SU-DHL-6 (cell line): Measurements from ENCODE around the gene PRR14L.

Experiments used
- H2AFZ ChIP-seq: fragments of 200-600 bp; sonication (generic); 2 replicates; pipeline ENCODE4 v1.6.1; 2014; ENCODE audit warnings: low read depth, mild to moderate bottlenecking, moderate library complexity, mixed read lengths, antibody characterized with exemption, low read length; ENCODE audit not compliant: severe bottlenecking
- H3F3A ChIP-seq: fragments of 200-600 bp; shearing (Covaris generic); 2 replicates; pipeline ENCODE4 v1.6.0; 2016; ENCODE audit warnings: antibody characterized with exemption, mild to moderate bottlenecking; ENCODE audit not compliant: insufficient read depth
- H3K27ac ChIP-seq: fragments of 200-600 bp; sonication (generic); 2 replicates; pipeline ENCODE4 v1.5.1; 2016; ENCODE audit warnings: low read depth, mild to moderate bottlenecking, low read length, moderate library complexity, mixed read lengths
- H3K27me3 ChIP-seq: fragments of 200-600 bp; sonication (generic), shearing (Covaris generic); 2 replicates; pipeline ENCODE4 v1.6.0; 2014; ENCODE audit warnings: mild to moderate bottlenecking, low read length
- H3K36me3 ChIP-seq: fragments of 200-600 bp; sonication (generic); 2 replicates; pipeline ENCODE4 v1.6.1; 2014; ENCODE audit warnings: mild to moderate bottlenecking, low read length, mixed read lengths
- H3K4me2 ChIP-seq: fragments of 300-600, 200-600 bp; shearing (Covaris generic), sonication (generic); 2 replicates; pipeline ENCODE4 v1.6.0; 2014; ENCODE audit warnings: low read length, low read depth, mild to moderate bottlenecking; ENCODE audit not compliant: poor library complexity, severe bottlenecking
- H3K4me3 ChIP-seq: fragments of 200-600 bp; sonication (generic); 2 replicates; pipeline ENCODE4 v1.5.1; 2014; ENCODE audit warnings: antibody characterized with exemption, low read length, mild to moderate bottlenecking, mixed read lengths; ENCODE audit not compliant: insufficient read depth, poor library complexity, severe bottlenecking
- H3K79me2 ChIP-seq: fragments of 200-600 bp; sonication (generic); 2 replicates; pipeline ENCODE4 v1.6.1; 2014; ENCODE audit warnings: mild to moderate bottlenecking, low read length, moderate library complexity; ENCODE audit not compliant: insufficient read depth
- H3K9ac ChIP-seq: fragments of 200-600 bp; sonication (generic); 2 replicates; pipeline ENCODE4 v1.7.0; 2014; ENCODE audit warnings: mild to moderate bottlenecking, low read length
- H3K9me2 ChIP-seq: fragments of 200-600 bp; sonication (generic); replicated peaks from 2 replicates; pipeline ENCODE4 v1.6.1; 2014; ENCODE audit warnings: low read length; ENCODE audit not compliant: insufficient read depth
- H3K9me3 ChIP-seq: fragments of 200-600 bp; sonication (generic); 2 replicates; pipeline ENCODE4 v1.6.1; 2014; ENCODE audit warnings: low read length, mixed read lengths; ENCODE audit not compliant: insufficient read depth
- H4K20me1 ChIP-seq: fragments of 200-600 bp; sonication (generic); 2 replicates; pipeline ENCODE4 v1.6.1; 2014; ENCODE audit warnings: low read depth, mild to moderate bottlenecking, antibody characterized with exemption, low read length, moderate library complexity, mixed read lengths
- EZH2phosphoT487 ChIP-seq: fragments of 200-600 bp; sonication (generic), shearing (Covaris generic); conservative IDR thresholded peaks from 2 replicates; pipeline ENCODE4 v1.6.1; 2018; ENCODE audit warnings: mild to moderate bottlenecking, antibody characterized with exemption, low read length, moderate library complexity, mixed read lengths
- TF ChIP-seq, protein P1 (sequence below): fragments of 200-600 bp; sonication (generic); IDR thresholded peaks from one replicate; pipeline ENCODE4 v1.5.1; 2017; ENCODE audit warnings: antibody characterized with exemption, mild to moderate bottlenecking, low read length, moderate library complexity; ENCODE audit not compliant: insufficient read depth, poor library complexity, severe bottlenecking

PRR14L gene

DNA sequence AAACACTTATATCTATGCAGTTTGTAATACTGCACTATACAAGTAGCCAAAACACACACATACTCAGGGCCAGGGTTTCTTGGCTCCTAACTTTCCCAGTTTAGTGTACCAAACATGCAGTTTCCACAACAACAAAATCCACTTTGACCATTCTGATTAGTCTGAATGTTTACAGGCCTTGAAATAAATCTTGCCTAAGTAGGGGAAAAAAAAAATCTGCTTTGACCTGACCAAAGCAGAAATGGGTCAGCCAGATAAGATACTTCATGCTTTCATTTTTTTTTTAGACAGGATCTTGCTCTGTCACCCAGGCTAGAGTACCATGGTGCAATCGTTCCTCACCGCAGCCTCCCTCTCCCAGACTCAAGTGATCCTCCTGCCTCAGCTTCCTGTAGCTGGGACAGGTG, 10.1 kb downstream of the PRR14L start:
- Histone ChIP-seq H3K9me2 (no peaks in the 10 kb centered on the region), H3K36me3 (no peaks in the 10 kb centered on the region), H3K9ac (no peak overlapping the region), H3K4me2 (no peak overlapping the region), H3K27ac (no peak overlapping the region), H3F3A (no peaks in the 10 kb centered on the region), H3K4me3 (no peak overlapping the region), H3K79me2 (peaks cover 89% of the 10 kb centered on the region), H4K20me1 (no peaks in the 10 kb centered on the region), H3K9me3 (no peaks in the 10 kb centered on the region), H3K27me3 (no peaks in the 10 kb centered on the region), H2AFZ (no peak overlapping the region)
- TF ChIP-seq, protein P1, sequence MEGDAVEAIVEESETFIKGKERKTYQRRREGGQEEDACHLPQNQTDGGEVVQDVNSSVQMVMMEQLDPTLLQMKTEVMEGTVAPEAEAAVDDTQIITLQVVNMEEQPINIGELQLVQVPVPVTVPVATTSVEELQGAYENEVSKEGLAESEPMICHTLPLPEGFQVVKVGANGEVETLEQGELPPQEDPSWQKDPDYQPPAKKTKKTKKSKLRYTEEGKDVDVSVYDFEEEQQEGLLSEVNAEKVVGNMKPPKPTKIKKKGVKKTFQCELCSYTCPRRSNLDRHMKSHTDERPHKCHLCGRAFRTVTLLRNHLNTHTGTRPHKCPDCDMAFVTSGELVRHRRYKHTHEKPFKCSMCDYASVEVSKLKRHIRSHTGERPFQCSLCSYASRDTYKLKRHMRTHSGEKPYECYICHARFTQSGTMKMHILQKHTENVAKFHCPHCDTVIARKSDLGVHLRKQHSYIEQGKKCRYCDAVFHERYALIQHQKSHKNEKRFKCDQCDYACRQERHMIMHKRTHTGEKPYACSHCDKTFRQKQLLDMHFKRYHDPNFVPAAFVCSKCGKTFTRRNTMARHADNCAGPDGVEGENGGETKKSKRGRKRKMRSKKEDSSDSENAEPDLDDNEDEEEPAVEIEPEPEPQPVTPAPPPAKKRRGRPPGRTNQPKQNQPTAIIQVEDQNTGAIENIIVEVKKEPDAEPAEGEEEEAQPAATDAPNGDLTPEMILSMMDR, result no peak
- no peak for TF ChIP-seq EZH2phosphoT487

DNA sequence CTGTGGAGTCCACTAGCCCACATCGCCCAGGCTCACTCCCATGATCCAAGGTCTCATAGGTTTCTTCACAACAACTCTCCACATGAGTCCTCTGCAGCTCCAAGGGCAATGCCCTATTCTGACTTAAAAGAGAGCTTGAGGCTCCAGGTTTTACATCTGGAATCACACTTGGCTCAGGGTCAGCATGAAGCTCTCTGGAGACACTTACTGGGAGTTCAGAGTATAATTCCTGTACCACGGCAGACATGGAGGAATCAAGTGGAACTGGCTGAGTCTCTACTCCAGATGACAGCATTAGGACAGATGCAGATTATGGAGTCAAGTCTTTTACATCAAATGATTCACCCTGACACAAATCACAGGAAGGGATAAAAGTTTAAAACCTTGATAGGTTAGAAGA, 11.4 kb downstream of the PRR14L start:
- Histone ChIP-seq H3K27ac (no peak overlapping the region), H3K4me2 (no peak overlapping the region), H3K4me3 (no peak overlapping the region), H4K20me1 (no peaks in the 10 kb centered on the region), H3K9me2 (no peaks in the 10 kb centered on the region), H3K9ac (no peak overlapping the region), H2AFZ (no peak overlapping the region), H3K27me3 (no peaks in the 10 kb centered on the region), H3K36me3 (no peaks in the 10 kb centered on the region), H3F3A (no peaks in the 10 kb centered on the region), H3K9me3 (no peaks in the 10 kb centered on the region), H3K79me2 (peaks cover 89% of the 10 kb centered on the region)
- no peak for TF ChIP-seq EZH2phosphoT487
- TF ChIP-seq, protein P1, result no peak

DNA sequence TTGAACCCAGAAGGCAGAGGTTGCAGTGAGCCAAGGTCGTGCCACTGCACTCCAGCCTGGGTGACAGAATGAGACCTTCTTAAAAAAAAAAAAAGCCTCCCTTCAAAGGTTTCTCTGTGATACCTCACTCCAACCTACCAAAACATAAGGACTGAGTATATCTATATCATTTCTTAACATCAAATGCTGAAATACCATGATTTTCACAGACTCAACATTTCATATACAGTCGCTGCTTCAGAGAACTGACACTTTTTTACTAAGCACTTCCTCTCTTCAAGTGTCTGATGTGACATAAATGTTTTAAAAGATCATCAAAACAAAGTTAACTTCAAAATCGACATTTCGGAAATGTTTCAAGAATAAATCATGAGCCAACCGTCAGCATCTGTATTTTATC, 12.0 kb downstream of the PRR14L start:
- H3K9ac ChIP-seq, result no peak overlapping the region
- no peak overlapping the region for H3K4me3 ChIP-seq
- no peak overlapping the region for H2AFZ ChIP-seq
- no peaks in the 10 kb centered on the region for H4K20me1 ChIP-seq
- H3K27me3 ChIP-seq, result no peaks in the 10 kb centered on the region
- H3K9me3 ChIP-seq, result no peaks in the 10 kb centered on the region
- H3F3A ChIP-seq, result no peaks in the 10 kb centered on the region
- peaks cover 89% of the 10 kb centered on the region for H3K79me2 ChIP-seq
- H3K36me3 ChIP-seq, result no peaks in the 10 kb centered on the region
- no peak overlapping the region for H3K4me2 ChIP-seq
- TF ChIP-seq EZH2phosphoT487, result no peak
- TF ChIP-seq, protein P1, result no peak
- H3K9me2 ChIP-seq, result no peaks in the 10 kb centered on the region
- H3K27ac ChIP-seq, result no peak overlapping the region

DNA sequence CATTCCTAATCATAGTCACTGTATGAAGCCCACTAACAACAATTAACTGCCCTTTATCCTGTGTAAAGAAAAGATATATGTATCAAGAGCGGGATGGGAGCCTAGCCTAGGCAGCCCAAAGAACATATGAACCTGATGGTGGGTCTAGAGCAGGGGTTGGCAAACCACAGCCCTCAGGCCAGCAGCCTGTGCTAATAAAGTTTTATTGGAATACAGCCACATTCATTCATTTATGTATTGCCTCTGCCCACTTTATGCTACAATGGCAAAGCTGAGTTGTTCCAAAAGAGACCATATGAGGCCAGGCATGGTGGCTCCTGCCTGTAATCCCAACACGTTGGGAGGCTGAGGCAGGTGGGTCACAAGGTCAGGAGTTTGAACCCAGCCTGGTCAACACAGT, 13.5 kb downstream of the PRR14L start:
- no peaks in the 10 kb centered on the region for H3K27me3 ChIP-seq
- no peak overlapping the region for H2AFZ ChIP-seq
- peaks cover 88% of the 10 kb centered on the region for H3K79me2 ChIP-seq
- H3K9me3 ChIP-seq, result no peaks in the 10 kb centered on the region
- H3K9me2 ChIP-seq, result no peaks in the 10 kb centered on the region
- TF ChIP-seq, protein P1, result no peak
- H3K4me2 ChIP-seq, result no peak overlapping the region
- no peak overlapping the region for H3K4me3 ChIP-seq
- H3K27ac ChIP-seq, result no peak overlapping the region
- peaks cover 5% of the 10 kb centered on the region; the same call in 1 of the 2 replicates for H3F3A ChIP-seq
- H3K9ac ChIP-seq, result no peak overlapping the region
- H3K36me3 ChIP-seq, result 0 out of 2 replicates have a peak, but pooled peaks cover 5% of the 10 kb centered on the region
- peaks cover 3% of the 10 kb centered on the region; the same call in 1 of the 2 replicates for H4K20me1 ChIP-seq
